ENCODE data around the gene PIGBOS1.
"Not testable (repeated sequence)": the region's sequence is repeated elsewhere in the genome, so short reads cannot be mapped to it uniquely, and the experiment has no call there.

Gene PIGBOS1, protein sequence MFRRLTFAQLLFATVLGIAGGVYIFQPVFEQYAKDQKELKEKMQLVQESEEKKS

DNA sequence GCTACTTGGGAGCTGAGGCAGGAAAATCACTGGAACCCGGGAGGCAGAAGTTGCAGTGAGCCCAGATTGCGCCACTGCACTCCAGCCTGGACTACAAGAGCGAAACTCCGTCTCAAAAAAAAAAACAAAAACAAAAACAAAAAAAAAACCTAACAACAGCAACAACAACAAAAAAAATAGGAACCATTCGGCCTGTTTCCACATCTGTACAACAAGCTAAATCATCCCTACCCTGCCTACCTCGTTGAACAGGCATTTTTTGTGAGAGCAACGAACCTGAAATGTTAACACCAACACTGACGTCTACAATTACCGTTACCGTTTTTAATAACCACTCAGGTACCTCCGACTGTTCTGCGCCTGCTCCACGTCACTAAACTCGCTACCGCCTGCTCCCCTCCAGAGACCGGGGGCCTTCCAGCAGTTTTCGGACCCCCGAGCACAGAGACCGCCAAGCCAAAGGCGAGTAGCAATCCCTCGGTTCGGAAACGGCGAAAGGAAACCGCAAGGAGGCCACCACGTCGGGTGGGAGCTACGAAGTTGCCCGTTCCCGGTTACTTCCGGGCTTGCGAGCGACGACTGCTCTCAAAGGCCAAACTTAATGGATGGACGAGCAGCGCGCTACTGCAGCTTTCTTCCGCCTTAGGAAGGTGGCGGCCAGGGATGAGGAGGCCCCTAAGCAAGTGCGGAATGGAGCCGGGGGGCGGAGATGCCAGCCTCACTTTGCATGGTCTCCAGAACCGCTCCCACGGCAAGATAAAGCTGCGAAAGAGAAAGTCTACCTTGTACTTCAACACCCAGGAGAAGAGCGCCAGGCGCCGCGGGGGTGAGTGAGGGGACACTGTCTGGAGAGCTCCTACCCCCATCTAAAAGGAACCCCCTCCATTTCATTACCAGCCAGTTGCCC, at the start of gene PIGBOS1, which contains the start of gene PIGB:
Gene PIGBOS1 (minus strand): TSS at position 536 of the 907 bp plus-strand sequence. CDS start 1,331 bp downstream, outside the sequence.
Gene PIGB (plus strand): TSS at position 635 of the 907 bp plus-strand sequence. CDS start 29 bp downstream, at position 664.
- peak; percentile 25 for DNase-seq

DNA sequence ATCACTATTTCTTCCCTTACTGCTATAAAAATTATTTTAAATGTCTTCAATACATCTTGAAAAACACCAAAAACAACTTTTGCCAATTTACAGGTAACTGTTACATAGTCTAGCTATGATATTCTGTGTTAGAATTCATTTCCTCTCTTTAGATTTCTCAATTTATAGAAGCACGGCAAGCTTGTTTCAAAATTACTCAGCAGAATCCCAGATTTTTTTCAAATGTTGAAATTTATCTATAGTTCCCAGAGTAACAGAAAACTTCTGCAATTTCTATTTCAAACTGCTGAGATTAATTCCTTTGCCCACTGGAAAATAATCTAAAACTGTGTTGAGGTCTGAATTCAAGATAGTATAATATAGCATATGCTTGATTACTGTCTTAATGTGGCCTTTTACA, 48.1 kb upstream of the PIGBOS1 start:
- DNase-seq: no peak

DNA sequence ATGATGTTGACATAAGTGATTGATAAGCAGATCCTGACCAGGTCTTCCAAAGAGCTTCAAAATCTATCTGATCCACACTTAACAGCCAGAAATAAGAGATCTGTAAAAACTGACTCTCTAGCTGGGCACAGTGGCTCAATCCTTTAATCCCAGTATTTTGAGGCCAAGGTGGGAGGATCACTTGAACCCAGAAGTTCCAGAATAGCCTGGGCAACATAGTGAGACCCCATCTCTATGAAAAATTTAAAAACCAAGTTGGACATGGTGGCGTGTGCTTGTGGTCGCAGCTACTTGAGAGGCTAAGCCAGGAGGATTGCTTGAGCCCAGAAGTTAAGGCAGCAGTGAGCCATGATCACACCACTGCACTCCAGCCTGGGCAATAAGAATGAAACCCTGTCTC, 43.7 kb upstream of the PIGBOS1 start:
- no peak for DNase-seq

DNA sequence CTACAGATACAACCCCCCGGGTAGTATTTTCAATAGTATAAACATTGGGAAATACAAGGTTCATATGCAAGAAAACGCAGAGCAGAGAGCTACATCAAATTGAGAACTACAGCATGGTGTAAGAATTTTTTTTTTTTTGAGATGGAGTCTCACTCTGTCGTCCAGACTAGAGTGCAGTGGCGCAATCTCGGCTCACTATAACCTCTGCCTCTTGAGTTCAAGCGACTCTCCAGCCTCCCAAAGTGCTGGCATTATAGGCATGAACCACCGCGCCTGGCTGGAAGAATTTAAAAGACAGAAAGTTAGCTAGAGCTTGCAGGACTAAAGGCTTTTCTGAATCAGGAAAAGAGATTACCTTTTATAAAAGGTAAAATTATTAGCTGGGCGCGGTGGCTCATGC, 42.1 kb upstream of the PIGBOS1 start:
- DNase-seq: no peak

DNA sequence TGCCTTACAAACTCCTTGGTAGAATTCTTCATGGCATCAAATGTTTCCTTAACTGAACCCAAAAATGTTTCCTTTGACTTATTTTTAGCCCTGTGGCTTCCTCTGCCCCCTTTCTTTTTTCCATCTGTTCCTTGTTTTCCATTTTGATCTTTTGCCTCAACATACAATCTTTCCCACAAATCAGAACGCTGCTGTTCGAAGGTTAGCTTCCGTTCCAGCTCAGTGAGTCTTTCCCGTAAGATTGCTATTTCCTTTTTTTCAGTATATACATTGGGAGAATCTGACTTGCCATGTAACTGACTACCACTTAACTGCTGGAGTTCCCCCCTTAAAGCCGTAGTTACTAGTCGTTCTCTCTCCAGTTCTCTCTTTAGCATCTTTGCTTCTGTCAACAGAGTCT, 41.3 kb upstream of the PIGBOS1 start:
- no peak for DNase-seq

DNA sequence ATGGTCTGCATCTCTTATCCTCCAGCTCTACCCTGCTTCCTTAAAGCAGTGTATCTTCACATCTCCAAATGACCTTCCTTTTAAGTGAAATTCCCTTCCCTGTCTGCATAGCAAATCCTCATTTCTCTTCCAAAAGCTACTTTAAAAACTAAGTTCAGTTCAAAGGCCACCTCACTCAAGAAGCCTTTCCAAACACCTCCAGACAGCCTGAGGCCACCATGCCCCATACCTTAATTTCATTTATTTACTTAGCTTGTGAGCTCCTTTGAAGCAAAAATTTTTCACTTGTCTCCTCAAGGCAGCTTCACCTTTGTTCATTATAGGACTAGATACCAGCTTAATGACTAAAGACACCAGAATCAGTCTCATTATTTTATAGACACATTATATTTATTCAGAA, 39.5 kb upstream of the PIGBOS1 start:
- DNase-seq: no peak

DNA sequence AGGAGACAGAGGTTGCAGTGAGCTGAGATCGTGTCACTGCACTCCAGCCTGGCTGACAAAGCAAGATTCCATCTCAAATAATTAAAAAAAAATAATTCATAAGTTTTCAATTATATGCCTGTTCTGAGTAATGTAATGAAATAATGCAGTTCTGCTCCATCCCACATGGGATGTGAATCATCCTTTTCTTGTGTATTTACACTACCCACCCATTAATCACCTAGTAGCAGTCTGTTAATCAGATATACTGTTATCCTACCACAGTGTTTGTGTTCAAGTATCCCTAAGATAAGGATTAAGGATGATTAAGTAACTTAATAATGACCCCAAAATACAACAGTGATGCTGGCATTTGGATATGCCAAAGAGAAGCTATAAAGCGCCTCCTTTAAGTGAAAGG, 38.9 kb upstream of the PIGBOS1 start:
- DNase-seq: no peak

DNA sequence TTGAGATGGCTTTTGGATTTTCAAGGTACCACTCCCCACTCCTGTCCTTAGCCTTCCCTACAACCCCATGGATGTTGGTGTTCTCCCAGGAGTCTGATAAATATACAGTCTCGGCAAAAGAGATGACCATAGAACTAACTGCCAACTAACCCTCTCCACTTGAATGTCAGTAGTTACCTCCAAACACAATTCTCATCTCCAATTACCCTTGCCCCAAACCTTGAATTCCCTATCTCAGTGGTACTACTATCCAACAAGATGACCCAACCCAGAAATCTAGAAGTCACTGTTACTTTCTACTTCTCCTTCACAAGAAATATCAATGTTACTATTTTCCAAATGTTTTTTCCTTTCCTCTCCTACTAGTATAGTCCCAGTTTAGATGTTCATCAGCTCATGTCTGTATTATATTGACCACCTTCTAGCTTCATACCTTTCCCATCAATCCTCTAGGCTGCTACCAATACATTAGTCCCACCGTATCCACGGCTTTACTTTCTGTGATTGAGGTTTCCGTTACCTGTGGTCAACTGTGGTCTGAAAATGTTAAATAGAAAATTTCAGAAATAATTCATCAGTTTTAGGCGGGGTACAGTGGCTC, 38.2 kb upstream of the PIGBOS1 start:
- no peak for DNase-seq

DNA sequence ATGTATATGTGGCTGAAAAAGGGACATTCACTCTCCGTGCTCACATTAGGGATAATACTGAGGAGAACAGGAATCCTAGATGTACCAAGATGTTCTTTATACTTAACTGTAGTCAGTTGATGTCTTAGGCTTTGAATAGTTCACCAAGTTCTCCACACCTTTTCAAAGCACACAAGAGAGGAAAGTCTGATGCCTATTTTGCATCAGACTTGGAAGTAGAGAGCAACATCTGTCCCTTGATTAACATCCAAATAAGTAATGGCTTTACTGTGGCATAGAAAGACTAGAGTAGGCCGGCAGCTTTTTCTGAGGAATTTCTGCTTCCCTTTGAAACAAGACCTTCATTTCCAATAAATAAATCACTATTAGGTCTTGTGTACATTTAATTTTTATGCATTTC, 34.1 kb upstream of the PIGBOS1 start:
- DNase-seq: no peak

DNA sequence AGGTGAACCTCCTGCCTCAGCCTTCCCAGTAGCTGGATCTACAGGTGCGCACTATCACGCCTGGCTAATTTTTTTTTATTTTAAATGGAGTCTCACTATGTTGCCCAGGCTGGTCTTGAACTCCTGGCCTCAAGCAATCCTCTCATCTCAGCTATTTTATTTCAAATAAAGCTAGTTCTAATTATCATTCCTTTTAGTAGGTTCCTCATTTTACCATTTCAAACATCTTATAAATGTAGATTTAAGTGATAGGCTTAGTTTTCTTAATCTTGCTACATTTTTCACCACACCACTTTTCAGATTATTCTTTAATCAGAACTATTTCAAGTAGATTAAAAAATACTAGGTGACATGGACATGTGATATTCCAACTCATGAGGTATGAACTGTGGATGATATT, 30.4 kb upstream of the PIGBOS1 start:
- DNase-seq: no peak

DNA sequence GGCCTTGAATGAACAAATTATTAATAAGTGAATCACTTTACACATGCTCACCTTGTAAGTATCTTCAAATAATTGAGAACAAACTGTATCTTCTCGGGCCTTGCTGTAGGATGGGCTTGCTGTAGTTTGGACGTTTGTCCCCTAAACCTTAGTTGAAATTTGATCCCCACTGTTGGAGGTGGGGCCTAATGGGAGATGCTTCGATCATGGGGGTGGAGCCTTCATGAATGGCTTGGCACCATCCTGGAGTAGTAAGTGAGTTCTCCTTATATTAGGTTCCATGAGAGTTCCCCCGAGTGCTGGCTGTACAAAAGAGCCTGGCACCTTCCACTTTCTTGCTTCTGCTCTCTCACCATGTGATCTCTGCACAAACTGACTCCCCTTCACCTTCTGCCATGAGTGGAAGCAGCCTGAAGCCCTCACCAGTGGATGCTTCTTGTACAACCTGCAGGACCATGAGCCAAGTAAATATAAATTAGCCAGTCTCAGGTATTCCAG, 29.4 kb upstream of the PIGBOS1 start:
- DNase-seq: no peak

DNA sequence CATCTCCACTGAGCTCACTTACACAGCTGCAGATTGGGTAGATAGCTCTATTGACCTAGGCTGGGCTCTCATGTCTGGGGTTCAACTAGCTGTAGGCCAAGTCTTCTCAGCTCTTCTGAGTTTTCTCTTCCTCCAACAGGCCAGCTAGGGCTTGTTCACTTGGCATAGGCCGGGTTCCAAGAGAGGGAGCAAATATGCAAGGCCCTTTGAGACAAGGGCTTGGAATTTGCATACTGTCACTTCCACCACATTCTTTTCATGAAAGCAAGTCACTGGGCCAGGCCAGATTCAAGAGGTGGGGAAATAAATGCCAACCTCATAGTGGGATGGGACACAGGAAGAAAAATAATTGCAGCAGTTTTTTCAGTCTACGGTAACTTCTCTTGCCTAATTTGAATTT, 25.3 kb upstream of the PIGBOS1 start:
- no peak for DNase-seq

DNA sequence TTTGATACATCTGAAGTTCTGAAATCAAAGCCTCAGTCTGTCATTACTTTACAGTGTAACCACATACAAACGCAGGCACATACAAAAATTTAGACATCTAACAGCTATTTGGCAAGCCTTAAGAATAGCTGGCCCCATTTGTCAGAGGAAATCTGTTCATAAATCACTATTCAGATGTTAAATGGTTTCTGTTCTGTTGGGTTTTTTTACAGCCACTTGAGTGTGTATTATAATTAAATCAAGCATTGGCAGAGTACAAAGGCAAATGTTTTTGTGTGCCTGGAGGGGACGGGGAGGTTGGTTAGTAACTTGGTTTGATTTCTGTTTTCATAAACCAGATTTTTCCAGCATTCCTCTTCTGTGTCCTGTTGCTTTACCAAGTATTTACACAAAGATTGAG, 24.2 kb upstream of the PIGBOS1 start:
- no peak for DNase-seq

DNA sequence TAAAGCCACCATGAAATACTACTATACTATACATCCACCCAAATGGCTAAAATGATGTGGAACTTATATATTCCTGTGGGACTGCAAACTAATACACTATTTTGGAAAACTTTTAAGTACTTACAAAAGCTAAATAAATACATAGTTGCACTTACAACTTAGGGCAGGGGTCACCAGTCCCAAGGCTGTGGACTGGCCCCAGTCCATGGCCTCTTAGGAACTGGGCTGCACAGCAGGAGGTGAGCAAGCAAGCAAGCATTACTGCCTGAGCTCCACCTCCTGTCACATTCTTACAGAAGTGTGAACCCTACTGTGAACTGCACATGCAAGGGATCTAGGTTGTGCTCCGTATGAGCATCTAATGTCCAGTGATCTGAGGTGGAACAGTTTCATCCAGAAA, 18.2 kb upstream of the PIGBOS1 start:
- no peak for DNase-seq

DNA sequence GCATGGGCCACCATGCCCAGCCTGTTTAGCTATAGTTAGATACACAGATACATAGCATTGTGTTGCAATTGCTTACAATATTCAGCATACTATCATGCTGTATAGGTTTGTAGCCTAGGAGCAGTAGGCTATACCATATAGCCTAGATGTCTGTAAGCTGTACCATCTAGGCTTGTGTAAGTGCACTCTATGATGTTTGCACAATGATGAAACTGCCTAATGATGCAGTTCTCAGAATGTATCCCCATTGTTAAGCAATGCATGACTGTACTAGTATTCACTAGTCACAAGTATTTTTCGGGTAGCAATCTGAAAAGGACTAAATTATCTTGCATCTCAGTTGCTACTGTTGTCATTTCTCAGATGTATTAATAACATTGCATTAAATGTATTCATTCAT, 16.1 kb upstream of the PIGBOS1 start:
- no peak for DNase-seq

DNA sequence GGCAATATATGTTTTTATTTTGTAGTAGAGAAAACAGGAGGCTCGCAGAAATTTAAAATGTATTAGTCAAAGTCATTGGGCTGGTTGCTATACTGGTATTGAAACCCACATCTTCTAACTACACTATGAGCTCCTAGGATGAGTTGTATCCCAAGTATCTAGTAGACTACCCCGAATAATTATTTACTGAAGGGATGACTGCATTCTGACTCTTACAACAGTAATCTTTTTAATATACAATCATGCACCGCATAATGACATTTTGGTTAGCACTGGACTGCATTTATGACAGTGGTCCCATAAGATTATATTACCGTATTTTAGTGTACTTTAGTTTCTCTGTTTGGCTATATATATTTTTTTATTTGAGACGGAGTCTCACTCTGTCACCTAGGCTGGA, 15.4 kb upstream of the PIGBOS1 start:
- DNase-seq: no peak

DNA sequence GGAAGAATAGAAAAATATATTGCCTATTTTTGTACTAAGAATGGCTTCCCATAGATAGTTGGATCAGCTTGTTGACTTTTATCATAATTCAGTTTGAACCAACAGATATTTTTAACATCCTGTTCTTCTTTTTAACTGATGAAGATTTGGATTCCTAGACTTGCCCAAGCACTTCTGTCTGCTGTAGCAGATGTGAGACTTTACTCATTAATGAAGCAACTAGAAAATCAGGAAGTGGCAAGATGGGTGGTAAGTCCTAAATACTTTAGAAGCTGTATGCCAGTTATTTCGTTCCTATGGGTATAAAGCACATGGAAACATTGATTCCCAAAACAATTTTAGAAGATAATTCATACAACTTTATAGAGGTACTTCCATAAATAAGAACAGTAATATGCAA, 8.5 kb upstream of the PIGBOS1 start:
- no peak for DNase-seq

DNA sequence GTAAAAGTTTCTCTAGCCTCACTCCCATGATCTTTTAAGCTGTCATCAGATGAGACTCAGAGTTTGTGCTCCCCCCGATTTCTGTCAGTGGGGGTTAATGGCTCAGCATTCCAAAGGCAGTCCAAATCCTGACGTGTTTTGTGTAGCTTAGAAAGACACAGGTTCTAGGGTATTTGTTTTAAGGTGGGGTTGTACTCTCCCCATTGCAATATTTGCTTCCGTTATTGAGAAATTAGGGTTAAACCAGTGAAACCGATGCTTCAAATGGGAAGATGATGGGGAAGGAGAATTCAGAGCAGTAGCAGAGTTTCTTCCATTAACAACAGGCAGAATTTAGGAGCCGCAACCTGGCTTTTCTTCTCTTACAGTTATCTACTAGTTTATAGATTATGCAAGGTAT, 3.5 kb upstream of the PIGBOS1 start:
- no peak for DNase-seq

DNA sequence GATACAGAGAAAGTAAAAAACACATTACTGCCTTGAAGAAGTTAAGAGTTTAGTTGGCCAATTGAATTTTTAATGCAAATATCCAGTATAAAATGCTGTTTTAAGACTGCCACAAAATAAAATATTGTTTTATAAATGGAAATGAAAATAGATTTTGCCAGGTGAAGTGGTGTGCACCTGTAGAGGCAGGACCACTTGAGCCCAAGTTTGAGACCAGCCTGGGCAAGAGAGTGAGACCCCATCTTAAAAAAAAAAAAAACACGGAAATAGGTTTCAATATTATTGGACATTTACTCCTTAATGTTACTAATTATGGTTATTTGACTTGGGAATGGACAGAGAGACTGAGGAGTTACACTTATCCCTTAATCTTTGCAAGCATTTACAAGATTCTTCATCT, 2.0 kb upstream of the PIGBOS1 start:
- no peak for DNase-seq

DNA sequence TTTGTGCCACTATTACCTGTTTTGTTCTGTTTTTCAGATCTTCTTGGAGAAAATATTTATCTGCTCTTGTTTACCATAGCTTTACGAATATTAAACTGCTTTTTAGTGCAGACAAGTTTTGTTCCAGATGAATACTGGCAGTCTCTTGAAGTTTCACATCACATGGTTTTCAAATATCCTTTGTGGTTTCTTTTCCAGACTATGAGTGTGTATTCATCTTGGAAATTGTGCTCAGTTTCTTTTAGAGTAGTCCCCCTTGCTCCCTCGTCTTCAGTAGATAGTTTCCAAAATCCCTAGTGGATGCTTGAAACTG, 1.3 kb upstream of the PIGBOS1 start:
- no peak for DNase-seq

DNA sequence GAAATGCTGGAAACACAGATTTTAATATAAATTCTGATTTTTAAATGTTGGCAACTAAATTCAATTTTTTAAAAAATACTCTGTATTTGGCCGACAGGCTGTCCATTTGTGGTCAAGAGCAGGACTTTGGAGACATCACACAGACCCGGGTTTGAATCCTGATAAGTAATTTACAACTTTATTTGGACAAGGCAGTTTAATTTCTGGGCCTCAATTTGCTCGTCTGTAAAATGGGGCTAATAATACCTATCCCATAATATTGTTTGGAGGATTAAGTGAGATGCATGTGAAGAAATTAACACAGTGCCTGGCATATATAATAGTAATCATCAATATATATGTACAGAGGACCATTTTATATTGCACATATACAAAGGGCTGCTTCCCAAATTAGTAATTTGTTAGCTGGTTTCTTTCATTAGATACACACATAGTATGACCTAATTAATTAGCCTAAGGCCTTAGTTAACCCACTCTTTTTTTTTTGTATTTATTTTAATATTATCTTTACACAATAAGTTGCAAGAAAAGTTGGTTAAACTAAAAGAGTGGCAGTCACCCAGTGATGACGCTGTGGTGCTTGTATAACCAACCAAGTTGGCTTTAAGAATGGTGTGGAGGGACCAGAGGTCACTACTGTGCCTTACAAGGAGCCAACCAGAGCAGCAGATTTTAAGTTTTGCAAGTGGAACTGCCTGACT, 764 bp upstream of the PIGBOS1 start:
- DNase-seq: no peak

DNA sequence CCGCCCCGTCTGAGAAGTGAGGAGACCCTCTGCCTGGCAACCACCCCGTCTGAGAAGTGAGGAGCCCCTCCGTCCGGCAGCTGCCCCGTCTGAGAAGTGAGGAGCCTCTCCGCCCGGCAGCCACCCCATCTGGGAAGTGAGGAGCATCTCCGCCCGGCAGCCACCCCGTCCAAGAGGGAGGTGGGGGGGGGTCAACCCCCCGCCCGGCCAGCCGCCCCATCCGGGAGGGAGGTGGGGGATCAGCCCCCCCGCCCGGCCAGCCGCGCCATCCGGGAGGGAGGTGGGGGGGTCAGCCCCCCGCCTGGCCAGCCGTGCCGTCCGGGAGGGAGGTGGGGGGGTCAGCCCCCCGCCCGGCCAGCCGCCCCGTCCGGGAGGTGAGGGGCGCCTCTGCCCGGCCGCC, 16.1 kb downstream of the PIGBOS1 start:
- not testable (repeated sequence) for DNase-seq

DNA sequence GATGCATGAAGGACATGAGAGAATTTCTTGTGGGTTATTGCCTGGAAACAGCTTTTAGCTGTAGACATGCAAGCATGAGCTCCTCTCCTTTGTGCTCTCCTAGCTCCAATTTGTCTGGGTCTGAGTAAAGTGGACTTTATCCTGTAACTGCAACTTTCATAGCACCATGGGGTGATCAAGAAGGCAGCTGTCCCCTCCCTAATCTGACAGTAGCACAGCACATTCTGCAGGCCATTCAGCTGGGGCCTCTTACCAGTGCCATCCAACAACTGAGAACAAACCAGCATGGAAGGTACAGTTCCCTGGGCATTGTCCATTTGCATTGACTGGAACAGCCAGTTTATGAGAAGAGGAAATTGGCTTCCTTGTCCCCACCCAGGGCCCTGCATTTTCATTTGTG, 21.6 kb downstream of the PIGBOS1 start:
- no peak for DNase-seq

Data from NCI-H1436 treated with DMSO at 0.1 percent for 48 hours (cell line).